ENCODE results near the gene PHF14.

The PHF14 gene

GRCh38 chr7:11176985-11177555, 203.4 kb downstream of the PHF14 start:
- no peak for DNase-seq

- DNase-seq, result no peak
Observed at GRCh38 chr7:11177793-11178192, 204.1 kb downstream of the PHF14 start.

GRCh38 chr7:11181590-11181989, 207.9 kb downstream of the PHF14 start:
- DNase-seq, result no peak

- no peak for DNase-seq
Observed at GRCh38 chr7:11182736-11183135, 209.1 kb downstream of the PHF14 start.

- DNase-seq, result no peak
Observed at GRCh38 chr7:11185179-11185815, 211.6 kb downstream of the PHF14 start.

- no peak for DNase-seq
Observed at GRCh38 chr7:11188529-11189310, 215.0 kb downstream of the PHF14 start.

- DNase-seq, result no peak
Observed at GRCh38 chr7:11191081-11191480, 217.4 kb downstream of the PHF14 start.

GRCh38 chr7:11191574-11192220, 218.0 kb downstream of the PHF14 start:
- DNase-seq, result no peak

- no peak for DNase-seq
Observed at GRCh38 chr7:11192506-11192905, 218.8 kb downstream of the PHF14 start.

GRCh38 chr7:11193131-11193867, 219.6 kb downstream of the PHF14 start:
- DNase-seq, result no peak

- DNase-seq, result no peak
Observed at GRCh38 chr7:11193888-11194287, 220.2 kb downstream of the PHF14 start.

- no peak for DNase-seq
Observed at GRCh38 chr7:11194492-11194891, 220.8 kb downstream of the PHF14 start.

GRCh38 chr7:11195502-11195901, 221.8 kb downstream of the PHF14 start:
- no peak for DNase-seq

- DNase-seq, result no peak
Observed at GRCh38 chr7:11196143-11196542, 222.5 kb downstream of the PHF14 start.

- DNase-seq, result no peak
Observed at GRCh38 chr7:11203224-11203623, 229.6 kb downstream of the PHF14 start.

- DNase-seq, result no peak
Observed at GRCh38 chr7:11203683-11204082, 230.0 kb downstream of the PHF14 start.

GRCh38 chr7:11206177-11206899, 232.7 kb downstream of the PHF14 start:
- DNase-seq, result no peak

GRCh38 chr7:11207565-11207964, 233.9 kb downstream of the PHF14 start:
- DNase-seq, result no peak

- no peak for DNase-seq
Observed at GRCh38 chr7:11208883-11209465, 235.3 kb downstream of the PHF14 start.

- DNase-seq, result no peak
Observed at GRCh38 chr7:11210374-11210773, 236.7 kb downstream of the PHF14 start.

- no peak for DNase-seq
Observed at GRCh38 chr7:11212080-11212711, 238.5 kb downstream of the PHF14 start.
